Calu3 (cell line): Measurements from ENCODE around the gene USP44. TPM values are rescaled to one million over a fixed set of nuclear protein-coding genes. Genes with fewer than 3 reads are reported as not detected.

Experiments used
- BruUV-seq: library from RNA; stranded (reverse); fragments of 400-500 nt; replicated peaks from 2 replicates; lab custom pipeline; 2021; lab: Mats Ljungman, UMichigan
- CTCF ChIA-PET: fragments of 300-600 bp; sonication (Branson Sonifier 250); formaldehyde crosslinking; loops from one replicate; lab custom pipeline; 2022; ENCODE audit warnings: antibody characterized with exemption; lab: Charles Lee
- DNase-seq: peaks from one replicate; pipeline ENCODE4 v3.0.0; 2022
- H3K27ac Mint-ChIP-seq: one replicate; pipeline ENCODE4 v1.8.0; 2022; ENCODE audit warnings: mixed read lengths; ENCODE audit not compliant: unreplicated experiment
- H3K27me3 Mint-ChIP-seq: one replicate; pipeline ENCODE4 v1.8.0; 2022; ENCODE audit warnings: mixed read lengths; ENCODE audit not compliant: unreplicated experiment
- H3K36me3 Mint-ChIP-seq: one replicate; pipeline ENCODE4 v1.8.0; 2022; ENCODE audit warnings: mild to moderate bottlenecking, moderate library complexity, mixed read lengths; ENCODE audit not compliant: insufficient read depth, unreplicated experiment
- H3K4me1 Mint-ChIP-seq: one replicate; pipeline ENCODE4 v1.8.0; 2022; ENCODE audit warnings: mild to moderate bottlenecking, low read depth, mixed read lengths; ENCODE audit not compliant: unreplicated experiment
- H3K4me3 Mint-ChIP-seq: one replicate; pipeline ENCODE4 v1.8.0; 2022; ENCODE audit warnings: mild to moderate bottlenecking, low read depth, moderate library complexity, mixed read lengths; ENCODE audit not compliant: unreplicated experiment
- H3K9me3 Mint-ChIP-seq: one replicate; pipeline ENCODE4 v1.8.0; 2022; ENCODE audit warnings: low read depth, mixed read lengths; ENCODE audit not compliant: unreplicated experiment
- intact Hi-C: fragments of 100-400 bp; cut with micrococcal nuclease; formaldehyde crosslinking; loops from one replicate; pipeline ENCODE4 v1.10.0; 2022; ENCODE audit not compliant: unreplicated experiment
- total RNA-seq: library from RNA; stranded (reverse); gene quantifications from 2 replicates; pipeline ENCODE4 v1.2.3, GENCODE V29; 2022
- TF ChIP-seq, protein P1 (sequence below): fragments of 200-600 bp; IDR thresholded peaks from one replicate; pipeline ENCODE4 v1.8.0; 2022; ENCODE audit warnings: antibody characterized with exemption; ENCODE audit not compliant: unreplicated experiment

USP44 gene
- total RNA-seq, 1 experiment from 2014 or later: 14.0 TPM

DNA sequence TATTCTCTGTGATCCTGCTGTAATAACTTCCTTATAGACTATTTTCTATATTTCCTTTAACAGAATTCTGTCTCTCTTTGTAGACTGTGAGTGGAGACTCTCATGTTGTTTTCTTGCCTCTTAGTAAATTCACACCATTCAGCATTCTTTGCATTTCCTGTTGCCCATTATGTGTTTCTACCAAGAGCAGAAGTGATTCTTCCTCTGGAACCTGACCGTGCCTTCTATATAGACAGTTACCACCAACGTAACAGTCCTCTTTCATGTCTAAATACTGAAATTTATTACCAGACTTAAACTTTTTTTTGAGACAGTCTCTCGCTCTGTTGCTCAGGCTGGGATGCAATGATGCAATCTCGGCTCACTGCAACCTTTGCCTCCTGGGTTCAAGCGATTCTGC is 46.2 kb downstream of the USP44 start:
- Mint-ChIP-seq H3K36me3 (peaks cover 62% of the 10 kb centered on the region), H3K4me3 (no peak overlapping the region), H3K27ac (no peak overlapping the region), H3K27me3 (no peaks in the 10 kb centered on the region), H3K4me1 (no peaks in the 10 kb centered on the region), H3K9me3 (no peaks in the 10 kb centered on the region)
- CTCF ChIA-PET: no interaction called here
- no peak for DNase-seq
- intact Hi-C loops: no loop called here
- TF ChIP-seq, protein P1, sequence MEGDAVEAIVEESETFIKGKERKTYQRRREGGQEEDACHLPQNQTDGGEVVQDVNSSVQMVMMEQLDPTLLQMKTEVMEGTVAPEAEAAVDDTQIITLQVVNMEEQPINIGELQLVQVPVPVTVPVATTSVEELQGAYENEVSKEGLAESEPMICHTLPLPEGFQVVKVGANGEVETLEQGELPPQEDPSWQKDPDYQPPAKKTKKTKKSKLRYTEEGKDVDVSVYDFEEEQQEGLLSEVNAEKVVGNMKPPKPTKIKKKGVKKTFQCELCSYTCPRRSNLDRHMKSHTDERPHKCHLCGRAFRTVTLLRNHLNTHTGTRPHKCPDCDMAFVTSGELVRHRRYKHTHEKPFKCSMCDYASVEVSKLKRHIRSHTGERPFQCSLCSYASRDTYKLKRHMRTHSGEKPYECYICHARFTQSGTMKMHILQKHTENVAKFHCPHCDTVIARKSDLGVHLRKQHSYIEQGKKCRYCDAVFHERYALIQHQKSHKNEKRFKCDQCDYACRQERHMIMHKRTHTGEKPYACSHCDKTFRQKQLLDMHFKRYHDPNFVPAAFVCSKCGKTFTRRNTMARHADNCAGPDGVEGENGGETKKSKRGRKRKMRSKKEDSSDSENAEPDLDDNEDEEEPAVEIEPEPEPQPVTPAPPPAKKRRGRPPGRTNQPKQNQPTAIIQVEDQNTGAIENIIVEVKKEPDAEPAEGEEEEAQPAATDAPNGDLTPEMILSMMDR: no peak
- BruUV-seq: no TSS peak

DNA sequence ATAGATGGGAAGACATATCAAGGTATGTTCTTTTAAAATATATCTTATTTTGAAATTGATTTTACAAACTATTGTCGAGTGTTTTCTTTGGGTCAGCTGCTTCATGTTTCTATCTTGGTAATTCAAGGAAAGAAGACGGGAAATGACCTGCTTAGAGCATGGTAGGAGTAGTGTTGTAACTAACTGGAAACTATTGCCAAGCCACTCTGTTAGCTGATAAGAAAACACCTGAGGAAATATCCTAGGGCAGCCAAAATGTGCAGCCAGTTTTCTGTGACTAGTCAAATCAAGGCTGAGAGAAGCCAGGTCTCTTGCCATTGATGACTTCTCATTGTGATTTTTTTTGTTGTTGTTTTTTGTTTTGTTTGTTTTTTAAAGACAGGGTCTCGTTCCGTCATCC is 47.1 kb downstream of the USP44 start:
- Mint-ChIP-seq H3K4me1 (no peaks in the 10 kb centered on the region), H3K9me3 (no peaks in the 10 kb centered on the region), H3K36me3 (peaks cover 59% of the 10 kb centered on the region), H3K27me3 (no peaks in the 10 kb centered on the region), H3K27ac (no peak overlapping the region), H3K4me3 (no peak overlapping the region)
- TF ChIP-seq, protein P1: no peak
- intact Hi-C loops: no loop called here
- CTCF ChIA-PET: no interaction called here
- no TSS peak for BruUV-seq
- DNase-seq: no peak

DNA sequence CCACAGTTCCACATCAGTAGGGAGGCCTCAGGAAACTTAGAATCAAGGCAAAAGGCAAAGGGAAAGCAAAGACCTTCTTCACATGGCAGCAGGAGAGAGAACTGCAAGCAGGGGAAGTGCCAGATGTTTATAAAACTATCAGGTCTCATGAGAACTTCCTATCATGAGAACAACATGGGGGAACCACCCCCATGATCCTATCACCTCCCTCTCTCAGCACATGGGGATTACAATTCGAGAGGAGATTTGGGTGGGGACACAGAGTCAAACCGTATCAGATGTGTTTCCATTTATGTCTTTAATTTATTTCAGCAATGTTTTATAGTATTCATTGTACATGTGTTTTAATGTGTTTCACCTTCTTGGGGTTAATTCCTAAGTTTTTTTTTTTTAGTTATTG is 51.5 kb downstream of the USP44 start:
- Mint-ChIP-seq H3K4me3 (no peak overlapping the region), H3K4me1 (no peaks in the 10 kb centered on the region), H3K27me3 (no peaks in the 10 kb centered on the region), H3K27ac (no peak overlapping the region), H3K9me3 (peaks cover 2% of the 10 kb centered on the region), H3K36me3 (peaks cover 50% of the 10 kb centered on the region)
- intact Hi-C loops: no loop called here
- no peak for DNase-seq
- CTCF ChIA-PET: no interaction called here
- no TSS peak for BruUV-seq
- TF ChIP-seq, protein P1: no peak

DNA sequence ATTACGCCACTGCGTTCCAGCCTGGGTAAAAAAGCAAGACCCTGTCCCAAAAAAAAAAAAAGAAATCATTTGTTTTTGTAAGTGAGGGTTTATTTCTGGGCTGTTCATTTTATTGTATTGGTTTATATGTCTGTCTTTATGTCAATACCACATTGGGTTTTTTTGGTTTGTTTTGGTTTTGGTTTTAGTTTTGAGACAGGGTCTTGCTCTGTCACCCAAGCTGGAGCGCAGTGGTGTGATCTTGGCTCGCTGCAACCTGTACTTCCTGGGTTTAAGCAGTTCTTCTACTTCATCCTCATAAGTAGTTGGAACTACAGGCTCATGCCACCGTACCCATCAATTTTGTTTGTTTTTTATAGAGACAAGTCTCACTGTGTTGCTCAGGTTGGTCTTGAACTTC is 52.3 kb downstream of the USP44 start:
- Mint-ChIP-seq H3K27ac (no peak overlapping the region), H3K4me3 (no peak overlapping the region), H3K36me3 (peaks cover 46% of the 10 kb centered on the region), H3K27me3 (no peaks in the 10 kb centered on the region), H3K9me3 (peaks cover 2% of the 10 kb centered on the region), H3K4me1 (no peaks in the 10 kb centered on the region)
- CTCF ChIA-PET: interaction anchor here (0.7 kb wide), 1 partner anchor 501 kb away, joined by 5 read pairs; no protein-coding TSS in a partner anchor
- no TSS peak for BruUV-seq
- intact Hi-C loops: no loop called here
- DNase-seq: no peak
- TF ChIP-seq, protein P1: no peak
